ENCODE results near the gene KRR1. TPM values are rescaled to one million over a fixed set of nuclear protein-coding genes. Genes with fewer than 3 reads are reported as not detected.
"Not testable (repeated sequence)": the region's sequence is repeated elsewhere in the genome, so short reads cannot be mapped to it uniquely, and the experiment has no call there.

KRR1 gene
- total RNA-seq, 1 donor from 2014 or later, result 39.8 TPM

- DNase-seq (ENCODE audit: low spot score), result no peak
Observed at GRCh38 chr12:75479963-75480461, 31.4 kb downstream of the KRR1 start.

GRCh38 chr12:75478116-75478794, 33.2 kb downstream of the KRR1 start:
- no peak for DNase-seq (ENCODE audit: low spot score)

DNA sequence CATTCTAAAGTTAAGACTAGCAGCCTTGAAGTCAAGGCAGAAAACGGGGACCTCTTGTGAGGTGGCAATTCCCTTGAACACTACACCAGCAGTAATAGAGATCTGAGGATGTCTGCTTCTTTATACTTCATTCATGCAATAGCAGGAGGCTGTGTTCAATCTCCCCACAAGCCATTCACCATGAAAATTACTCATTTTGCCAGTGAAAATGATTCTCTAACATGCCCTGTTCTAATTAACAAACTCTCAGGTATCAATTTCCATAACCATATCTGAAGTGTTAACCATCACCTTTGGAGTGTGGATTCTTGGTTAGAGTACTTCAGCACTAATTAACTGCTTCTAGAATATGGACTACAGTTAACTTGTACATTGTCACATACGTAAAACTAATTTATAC, 34.3 kb downstream of the KRR1 start:
- DNase-seq (ENCODE audit: low spot score), result no peak

DNA sequence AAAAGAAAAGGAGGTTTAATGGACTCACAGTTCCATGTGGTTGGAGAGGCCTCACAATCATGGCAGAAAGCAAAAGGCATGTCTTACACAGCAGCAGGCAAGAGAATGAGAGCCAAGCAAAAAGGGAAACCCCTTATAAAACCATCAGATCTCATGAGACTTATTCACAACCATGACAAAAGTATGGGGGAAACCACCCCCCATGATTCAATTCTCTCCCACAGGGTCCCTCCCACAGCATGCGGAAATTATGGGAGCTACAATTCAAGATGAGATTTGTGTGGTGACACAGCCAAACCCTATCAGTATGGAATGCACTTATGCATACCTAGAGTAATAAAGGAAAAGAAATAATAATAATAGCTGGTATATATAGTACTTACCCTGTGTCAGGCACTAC, 35.3 kb downstream of the KRR1 start:
- DNase-seq (ENCODE audit: low spot score), result no peak

GRCh38 chr12:75474116-75474515, 37.3 kb downstream of the KRR1 start:
- no peak for DNase-seq (ENCODE audit: low spot score)

GRCh38 chr12:75471902-75472890, 39.2 kb downstream of the KRR1 start:
- DNase-seq (ENCODE audit: low spot score), result no peak

- DNase-seq (ENCODE audit: low spot score), result no peak
Observed at GRCh38 chr12:75460204-75460603, 51.2 kb downstream of the KRR1 start.

GRCh38 chr12:75459755-75460154, 51.7 kb downstream of the KRR1 start:
- DNase-seq (ENCODE audit: low spot score), result no peak

GRCh38 chr12:75457866-75458265, 53.5 kb downstream of the KRR1 start:
- not testable (repeated sequence) for DNase-seq (ENCODE audit: low spot score)

GRCh38 chr12:75457191-75457590, 54.2 kb downstream of the KRR1 start:
- no peak for DNase-seq (ENCODE audit: low spot score)

- no peak for DNase-seq (ENCODE audit: low spot score)
Observed at GRCh38 chr12:75455839-75456238, 55.6 kb downstream of the KRR1 start.

- no peak for DNase-seq (ENCODE audit: low spot score)
Observed at GRCh38 chr12:75452675-75453330, 58.6 kb downstream of the KRR1 start.

- no peak for DNase-seq (ENCODE audit: low spot score)
Observed at GRCh38 chr12:75447691-75448393, 63.6 kb downstream of the KRR1 start.

- DNase-seq (ENCODE audit: low spot score), result no peak
Observed at GRCh38 chr12:75446857-75447256, 64.6 kb downstream of the KRR1 start.

DNA sequence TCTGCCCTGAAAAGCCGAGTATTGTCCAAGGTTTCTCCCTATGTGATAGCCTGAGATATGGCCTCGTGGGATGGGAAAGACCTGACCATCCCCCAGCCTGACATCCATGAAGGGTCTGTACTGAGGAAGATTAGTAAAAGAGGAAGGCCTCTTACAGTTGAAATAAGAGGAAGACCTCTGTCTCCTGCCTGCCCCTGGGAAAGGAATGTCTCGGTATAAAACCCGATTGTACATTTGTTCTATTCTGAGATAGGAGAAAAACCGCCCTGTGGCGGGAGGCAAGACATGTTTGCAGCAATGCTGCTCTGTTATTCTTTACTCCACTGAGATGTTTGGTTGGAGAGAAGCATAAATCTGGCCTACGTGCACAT, 66.3 kb downstream of the KRR1 start:
- DNase-seq (ENCODE audit: low spot score), result not testable (repeated sequence)

GRCh38 chr12:75444429-75445136, 66.8 kb downstream of the KRR1 start:
- DNase-seq (ENCODE audit: low spot score), result no peak

DNA sequence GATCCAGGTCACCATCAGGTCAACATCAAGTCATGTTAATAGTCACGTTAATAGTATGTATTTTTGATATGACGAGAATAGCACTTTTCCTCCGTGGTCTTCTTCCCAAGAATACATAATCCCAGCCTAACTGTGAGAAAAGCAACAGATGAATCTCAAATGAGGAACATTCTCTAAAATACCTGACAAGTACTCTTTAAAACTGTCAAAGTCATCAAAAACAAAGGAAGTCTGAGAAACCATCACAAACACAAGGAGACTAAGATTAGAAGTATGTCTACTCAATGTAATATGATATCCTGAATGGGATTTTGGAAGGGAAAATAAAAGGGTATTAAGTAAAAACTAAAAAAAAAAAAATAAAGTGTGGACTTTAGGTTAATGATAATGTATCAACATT, 67.7 kb downstream of the KRR1 start:
- DNase-seq (ENCODE audit: low spot score), result no peak

- not testable (repeated sequence) for DNase-seq (ENCODE audit: low spot score)
Observed at GRCh38 chr12:75442454-75442853, 69.0 kb downstream of the KRR1 start.

GRCh38 chr12:75441687-75442449, 69.5 kb downstream of the KRR1 start:
- DNase-seq (ENCODE audit: low spot score), result not testable (repeated sequence)
